ENCODE data around the gene HMGCR.

DNA sequence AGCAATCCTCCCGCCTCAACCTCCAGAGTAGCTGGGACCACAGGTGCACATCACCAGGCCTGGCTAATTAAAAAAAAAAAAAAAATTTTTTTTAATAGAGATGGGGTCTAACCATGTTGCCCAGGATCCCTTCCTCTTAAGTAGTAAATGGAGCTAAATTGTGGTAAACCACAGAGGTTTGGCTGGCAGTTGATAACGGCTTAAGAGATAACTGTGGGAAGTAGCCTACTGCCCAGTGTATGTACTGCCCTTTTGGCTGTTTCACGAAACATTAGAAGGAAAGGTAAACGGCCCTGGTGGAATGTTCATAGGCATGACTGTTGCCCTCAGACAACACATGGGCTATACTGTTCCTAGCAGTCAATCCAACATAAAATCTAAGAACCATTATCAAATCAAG lies 44.4 kb downstream of the HMGCR start:
- TF ChIP-seq, protein P1, sequence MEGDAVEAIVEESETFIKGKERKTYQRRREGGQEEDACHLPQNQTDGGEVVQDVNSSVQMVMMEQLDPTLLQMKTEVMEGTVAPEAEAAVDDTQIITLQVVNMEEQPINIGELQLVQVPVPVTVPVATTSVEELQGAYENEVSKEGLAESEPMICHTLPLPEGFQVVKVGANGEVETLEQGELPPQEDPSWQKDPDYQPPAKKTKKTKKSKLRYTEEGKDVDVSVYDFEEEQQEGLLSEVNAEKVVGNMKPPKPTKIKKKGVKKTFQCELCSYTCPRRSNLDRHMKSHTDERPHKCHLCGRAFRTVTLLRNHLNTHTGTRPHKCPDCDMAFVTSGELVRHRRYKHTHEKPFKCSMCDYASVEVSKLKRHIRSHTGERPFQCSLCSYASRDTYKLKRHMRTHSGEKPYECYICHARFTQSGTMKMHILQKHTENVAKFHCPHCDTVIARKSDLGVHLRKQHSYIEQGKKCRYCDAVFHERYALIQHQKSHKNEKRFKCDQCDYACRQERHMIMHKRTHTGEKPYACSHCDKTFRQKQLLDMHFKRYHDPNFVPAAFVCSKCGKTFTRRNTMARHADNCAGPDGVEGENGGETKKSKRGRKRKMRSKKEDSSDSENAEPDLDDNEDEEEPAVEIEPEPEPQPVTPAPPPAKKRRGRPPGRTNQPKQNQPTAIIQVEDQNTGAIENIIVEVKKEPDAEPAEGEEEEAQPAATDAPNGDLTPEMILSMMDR (tag by site-specific recombination; IDR thresholded peaks at IDR 0.05): no peak
- no peak for TF ChIP-seq ZNF747 (tag by site-specific recombination; IDR thresholded peaks at IDR 0.05)
- TF ChIP-seq SCRT1 (tag by site-specific recombination; IDR thresholded peaks at IDR 0.05; ENCODE audit: borderline replicate concordance): no peak
- no peak for TF ChIP-seq ZNF184 (tag by site-specific recombination; IDR thresholded peaks at IDR 0.05)
- TF ChIP-seq RBAK (tag by site-specific recombination; IDR thresholded peaks at IDR 0.05): no peak
- TF ChIP-seq, protein P2, sequence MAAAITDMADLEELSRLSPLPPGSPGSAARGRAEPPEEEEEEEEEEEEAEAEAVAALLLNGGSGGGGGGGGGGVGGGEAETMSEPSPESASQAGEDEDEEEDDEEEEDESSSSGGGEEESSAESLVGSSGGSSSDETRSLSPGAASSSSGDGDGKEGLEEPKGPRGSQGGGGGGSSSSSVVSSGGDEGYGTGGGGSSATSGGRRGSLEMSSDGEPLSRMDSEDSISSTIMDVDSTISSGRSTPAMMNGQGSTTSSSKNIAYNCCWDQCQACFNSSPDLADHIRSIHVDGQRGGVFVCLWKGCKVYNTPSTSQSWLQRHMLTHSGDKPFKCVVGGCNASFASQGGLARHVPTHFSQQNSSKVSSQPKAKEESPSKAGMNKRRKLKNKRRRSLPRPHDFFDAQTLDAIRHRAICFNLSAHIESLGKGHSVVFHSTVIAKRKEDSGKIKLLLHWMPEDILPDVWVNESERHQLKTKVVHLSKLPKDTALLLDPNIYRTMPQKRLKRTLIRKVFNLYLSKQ (tag by site-specific recombination; IDR thresholded peaks at IDR 0.05; ENCODE audit: borderline replicate concordance): no peak
- TF ChIP-seq ZNF140 (tag by site-specific recombination; IDR thresholded peaks at IDR 0.05): no peak
- TF ChIP-seq, protein P3, sequence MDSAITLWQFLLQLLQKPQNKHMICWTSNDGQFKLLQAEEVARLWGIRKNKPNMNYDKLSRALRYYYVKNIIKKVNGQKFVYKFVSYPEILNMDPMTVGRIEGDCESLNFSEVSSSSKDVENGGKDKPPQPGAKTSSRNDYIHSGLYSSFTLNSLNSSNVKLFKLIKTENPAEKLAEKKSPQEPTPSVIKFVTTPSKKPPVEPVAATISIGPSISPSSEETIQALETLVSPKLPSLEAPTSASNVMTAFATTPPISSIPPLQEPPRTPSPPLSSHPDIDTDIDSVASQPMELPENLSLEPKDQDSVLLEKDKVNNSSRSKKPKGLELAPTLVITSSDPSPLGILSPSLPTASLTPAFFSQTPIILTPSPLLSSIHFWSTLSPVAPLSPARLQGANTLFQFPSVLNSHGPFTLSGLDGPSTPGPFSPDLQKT (IDR thresholded peaks at IDR 0.05; ENCODE audit: borderline replicate concordance, low read depth, low read length): no peak
- no peak for TF ChIP-seq ZNF707 (tag by site-specific recombination; IDR thresholded peaks at IDR 0.05)
- TF ChIP-seq, protein P4, sequence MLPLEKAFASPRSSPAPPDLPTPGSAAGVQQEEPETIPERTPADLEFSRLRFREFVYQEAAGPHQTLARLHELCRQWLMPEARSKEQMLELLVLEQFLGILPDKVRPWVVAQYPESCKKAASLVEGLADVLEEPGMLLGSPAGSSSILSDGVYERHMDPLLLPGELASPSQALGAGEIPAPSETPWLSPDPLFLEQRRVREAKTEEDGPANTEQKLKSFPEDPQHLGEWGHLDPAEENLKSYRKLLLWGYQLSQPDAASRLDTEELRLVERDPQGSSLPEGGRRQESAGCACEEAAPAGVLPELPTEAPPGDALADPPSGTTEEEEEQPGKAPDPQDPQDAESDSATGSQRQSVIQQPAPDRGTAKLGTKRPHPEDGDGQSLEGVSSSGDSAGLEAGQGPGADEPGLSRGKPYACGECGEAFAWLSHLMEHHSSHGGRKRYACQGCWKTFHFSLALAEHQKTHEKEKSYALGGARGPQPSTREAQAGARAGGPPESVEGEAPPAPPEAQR (tag by site-specific recombination; IDR thresholded peaks at IDR 0.05): no peak

Data from HEK293 (cell line).